Neural progenitor cell (in vitro differentiated cells): ENCODE results near the gene HBD. TPM values are rescaled to one million over a fixed set of nuclear protein-coding genes. Genes with fewer than 3 reads are reported as not detected.
"Not testable (repeated sequence)": the region's sequence is repeated elsewhere in the genome, so short reads cannot be mapped to it uniquely, and the experiment has no call there.

Experiments used
- DNase-seq: peaks from one replicate; pipeline ENCODE4 v3.0.0-alpha.2; 2016; ENCODE audit warnings: low spot score
- H2AFZ ChIP-seq: fragments of 200-600 bp; sonication (generic); replicated peaks from 2 replicates; pipeline ENCODE4 v1.6.1; 2016; ENCODE audit warnings: antibody characterized with exemption
- H3F3A ChIP-seq: fragments of 200-600 bp; sonication (generic); 2 replicates; pipeline ENCODE4 v1.6.1; 2016; ENCODE audit warnings: antibody characterized with exemption, low read depth
- H3K27ac ChIP-seq: fragments of 200-600 bp; sonication (generic); 2 replicates; pipeline ENCODE4 v1.5.1; 2016; ENCODE audit warnings: mild to moderate bottlenecking
- H3K27me3 ChIP-seq: fragments of 200-600 bp; sonication (generic); 2 replicates; pipeline ENCODE4 v1.6.1; 2016; ENCODE audit warnings: mild to moderate bottlenecking, moderate library complexity
- H3K36me3 ChIP-seq: fragments of 200-600 bp; sonication (generic); 2 replicates; pipeline ENCODE4 v1.5.1; 2016
- H3K4me1 ChIP-seq: fragments of 200-600 bp; sonication (generic); 2 replicates; pipeline ENCODE4 v1.6.1; 2016; ENCODE audit warnings: mixed run types
- H3K4me2 ChIP-seq: fragments of 200-600 bp; sonication (generic); 2 replicates; pipeline ENCODE4 v1.6.1; 2016
- H3K4me3 ChIP-seq: fragments of 200-600 bp; sonication (generic); 2 replicates; pipeline ENCODE4 v1.5.1; 2016
- H3K79me2 ChIP-seq: fragments of 200-600 bp; sonication (generic); 2 replicates; pipeline ENCODE4 v1.6.1; 2016; ENCODE audit warnings: low read depth
- H3K9ac ChIP-seq: fragments of 200-600 bp; sonication (generic); 2 replicates; pipeline ENCODE4 v1.6.1; 2016
- H3K9me3 ChIP-seq: fragments of 200-600 bp; sonication (generic); 2 replicates; pipeline ENCODE4 v1.5.1; 2016; ENCODE audit warnings: low read depth
- H4K20me1 ChIP-seq: fragments of 200-600 bp; sonication (generic); 2 replicates; pipeline ENCODE4 v1.6.1; 2016; ENCODE audit warnings: low read depth
- H3K27ac Mint-ChIP-seq: 3 replicates; pipeline ENCODE4 v1.8.0; 2021; ENCODE audit warnings: mixed read lengths
- H3K27me3 Mint-ChIP-seq: 2 replicates; pipeline ENCODE4 v1.8.0; 2022; ENCODE audit warnings: low read depth, mild to moderate bottlenecking, inconsistent platforms, moderate library complexity, mixed read lengths; ENCODE audit not compliant: insufficient read depth
- H3K36me3 Mint-ChIP-seq: 3 replicates; pipeline ENCODE4 v1.8.0; 2021; ENCODE audit warnings: mixed read lengths
- H3K4me1 Mint-ChIP-seq: 3 replicates; pipeline ENCODE4 v1.8.0; 2021; ENCODE audit warnings: mixed read lengths
- H3K4me3 Mint-ChIP-seq: 3 replicates; pipeline ENCODE4 v1.8.0; 2021; ENCODE audit warnings: mild to moderate bottlenecking, moderate library complexity, mixed read lengths
- H3K9me3 Mint-ChIP-seq: 3 replicates; pipeline ENCODE4 v1.8.0; 2020; ENCODE audit warnings: mixed read lengths
- CTCF ChIP-seq: fragments of 200-600 bp; sonication (generic); IDR thresholded peaks from 2 replicates; pipeline ENCODE4 v1.5.1; 2017; ENCODE audit warnings: antibody characterized with exemption, mild to moderate bottlenecking
- EZH2 ChIP-seq: fragments of 200-600 bp; sonication (generic); IDR thresholded peaks from 2 replicates; pipeline ENCODE4 v1.6.1; 2017; ENCODE audit warnings: antibody characterized with exemption, mild to moderate bottlenecking, moderate library complexity
- EZH2phosphoT487 ChIP-seq: fragments of 200-600 bp; sonication (generic); IDR thresholded peaks from 2 replicates; pipeline ENCODE4 v1.6.1; 2017; ENCODE audit warnings: antibody characterized with exemption
- total RNA-seq: library from RNA; depleted of rRNA; stranded (reverse); fragments of >200 nt; gene quantifications from 2 replicates; pipeline ENCODE4 v1.2.3, GENCODE V29; 2015; ENCODE audit warnings: low replicate concordance

HBD gene
- total RNA-seq, 1 donor from 2014 or later = not detected

DNA sequence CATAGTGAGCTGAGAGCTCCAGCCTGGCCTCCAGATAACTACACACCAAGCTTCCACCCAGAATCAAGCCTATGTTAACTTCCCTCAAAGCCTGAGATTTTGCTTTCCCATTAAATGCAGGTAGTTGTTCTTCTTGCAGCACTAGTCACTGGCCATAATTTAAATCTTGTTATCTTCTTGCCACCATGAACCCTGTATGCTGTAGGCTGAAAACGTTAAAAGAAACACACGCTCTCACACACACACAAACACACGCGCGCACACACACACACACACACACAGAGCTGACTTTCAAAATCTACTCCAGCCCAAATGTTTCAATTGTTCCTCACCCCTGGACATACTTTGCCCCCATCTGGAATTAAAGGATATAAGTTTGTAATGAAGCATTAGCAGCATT lies 19.2 kb upstream of the HBD start:
- peaks cover 13% of the 10 kb centered on the region for H3K4me1 Mint-ChIP-seq
- not testable (repeated sequence) for H3K4me1 ChIP-seq, H3K9ac ChIP-seq, H3K36me3 Mint-ChIP-seq, H3K79me2 ChIP-seq, H3K27ac Mint-ChIP-seq, H2AFZ ChIP-seq, H3K27me3 Mint-ChIP-seq, H3K9me3 ChIP-seq, DNase-seq, H3K9me3 Mint-ChIP-seq, H3K4me2 ChIP-seq, H3K27ac ChIP-seq, H3K27me3 ChIP-seq, H3F3A ChIP-seq, H3K4me3 ChIP-seq, H3K36me3 ChIP-seq, H3K4me3 Mint-ChIP-seq, H4K20me1 ChIP-seq

DNA sequence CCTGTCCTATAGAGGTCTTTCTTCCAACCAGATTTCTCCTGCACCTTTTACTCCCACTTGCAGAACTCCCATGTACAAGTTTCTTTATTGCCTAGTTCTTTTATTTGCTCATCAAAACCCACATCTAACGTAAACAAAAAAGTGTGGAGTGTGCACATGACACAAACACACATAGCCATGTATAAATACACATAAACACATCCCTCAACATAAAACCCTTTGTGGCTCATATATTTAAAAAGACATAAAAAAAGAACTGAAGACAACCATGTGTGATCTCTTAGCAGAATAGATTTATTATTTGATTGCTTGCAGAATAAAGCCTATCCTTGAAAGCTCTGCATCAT lies 18.6 kb upstream of the HBD start:
- Histone ChIP-seq H3F3A (no peaks in the 10 kb centered on the region), H4K20me1 (no peaks in the 10 kb centered on the region), H3K4me2 (no peak overlapping the region), H3K4me3 (no peak overlapping the region), H3K9me3 (no peaks in the 10 kb centered on the region), H3K9ac (no peak overlapping the region), H2AFZ (no peak overlapping the region), H3K27ac (no peak overlapping the region), H3K4me1 (no peaks in the 10 kb centered on the region), H3K79me2 (no peaks in the 10 kb centered on the region), H3K36me3 (no peaks in the 10 kb centered on the region), H3K27me3 (no peaks in the 10 kb centered on the region)
- no peaks in the 10 kb centered on the region for H3K36me3 Mint-ChIP-seq
- no peaks in the 10 kb centered on the region for H3K9me3 Mint-ChIP-seq
- TF ChIP-seq EZH2phosphoT487 (no peak), EZH2 (no peak), CTCF (no peak)
- H3K27ac Mint-ChIP-seq = no peak overlapping the region
- H3K4me1 Mint-ChIP-seq = peaks cover 8% of the 10 kb centered on the region
- DNase-seq = no peak
- no peaks in the 10 kb centered on the region for H3K27me3 Mint-ChIP-seq
- H3K4me3 Mint-ChIP-seq = no peak overlapping the region

DNA sequence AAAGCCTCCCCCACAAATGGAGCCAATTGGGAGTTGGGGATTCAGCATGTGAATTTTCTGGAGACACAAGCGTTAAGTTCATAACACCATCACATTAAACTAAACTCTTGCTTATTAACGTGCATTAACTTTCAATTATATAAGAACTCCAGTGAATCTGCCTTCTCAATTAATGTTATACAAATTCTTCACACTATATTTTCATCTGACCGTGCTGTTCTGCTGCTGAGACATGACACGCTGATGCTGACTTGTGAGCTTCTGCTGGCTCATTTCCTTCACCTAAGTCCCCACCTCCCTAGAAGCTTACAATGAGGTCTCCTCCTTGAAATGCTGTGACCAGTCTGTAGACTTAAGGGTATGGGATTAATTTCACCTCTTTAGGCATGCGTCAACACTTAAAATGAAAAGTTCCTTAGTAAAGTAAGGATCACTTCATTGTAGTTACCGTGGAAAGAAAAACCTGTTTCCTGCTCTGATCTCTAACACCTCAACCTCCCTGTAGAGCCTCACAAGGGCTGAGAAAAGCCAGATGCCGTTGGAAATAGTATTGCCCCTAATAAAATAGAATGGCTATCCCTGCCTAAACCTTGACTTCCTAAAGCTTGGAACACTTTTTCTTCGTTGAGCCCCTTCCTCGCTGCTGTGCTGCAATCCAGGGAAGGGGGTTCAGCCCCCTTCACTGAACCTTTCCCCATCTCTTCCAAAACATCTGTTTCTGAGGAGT lies 18.1 kb upstream of the HBD start:
- Histone ChIP-seq H4K20me1 (no peaks in the 10 kb centered on the region), H3K4me3 (no peak overlapping the region), H3K4me2 (no peak overlapping the region), H3K27ac (no peak overlapping the region), H3K36me3 (no peaks in the 10 kb centered on the region), H2AFZ (no peak overlapping the region), H3K9ac (no peak overlapping the region), H3K79me2 (no peaks in the 10 kb centered on the region), H3K9me3 (no peaks in the 10 kb centered on the region), H3K4me1 (no peaks in the 10 kb centered on the region), H3F3A (no peaks in the 10 kb centered on the region), H3K27me3 (no peaks in the 10 kb centered on the region)
- no peak for TF ChIP-seq EZH2phosphoT487
- TF ChIP-seq CTCF = no peak
- no peak for TF ChIP-seq EZH2
- no peaks in the 10 kb centered on the region for H3K27me3 Mint-ChIP-seq
- no peak for DNase-seq
- no peaks in the 10 kb centered on the region for H3K9me3 Mint-ChIP-seq
- H3K36me3 Mint-ChIP-seq = no peaks in the 10 kb centered on the region
- no peak overlapping the region for H3K4me3 Mint-ChIP-seq
- peaks cover 8% of the 10 kb centered on the region for H3K4me1 Mint-ChIP-seq
- no peak overlapping the region for H3K27ac Mint-ChIP-seq

GRCh38 chr11:5251746-5252145 lies 17.5 kb upstream of the HBD start:
- H2AFZ ChIP-seq = no peak overlapping the region
- H3K9ac ChIP-seq = no peak overlapping the region
- TF ChIP-seq CTCF (no peak), EZH2phosphoT487 (no peak), EZH2 (no peak)
- H3K36me3 ChIP-seq = no peaks in the 10 kb centered on the region
- H3K9me3 Mint-ChIP-seq = no peaks in the 10 kb centered on the region
- no peak overlapping the region for H3K27ac ChIP-seq
- H3K4me1 ChIP-seq = no peaks in the 10 kb centered on the region
- H3K27ac Mint-ChIP-seq = no peak overlapping the region
- no peaks in the 10 kb centered on the region for H3K79me2 ChIP-seq
- H4K20me1 ChIP-seq = no peaks in the 10 kb centered on the region
- no peaks in the 10 kb centered on the region for H3K27me3 Mint-ChIP-seq
- H3F3A ChIP-seq = no peaks in the 10 kb centered on the region
- no peaks in the 10 kb centered on the region for H3K36me3 Mint-ChIP-seq
- no peaks in the 10 kb centered on the region for H3K27me3 ChIP-seq
- no peak for DNase-seq
- H3K4me3 ChIP-seq = no peak overlapping the region
- H3K9me3 ChIP-seq = no peaks in the 10 kb centered on the region
- H3K4me3 Mint-ChIP-seq = no peak overlapping the region
- no peak overlapping the region for H3K4me2 ChIP-seq
- peaks cover 6% of the 10 kb centered on the region for H3K4me1 Mint-ChIP-seq
